GM12864 (cell line): ENCODE measurements around the gene DEPDC1.

Experiments
- DNase-seq: peaks from one replicate; pipeline ENCODE4 v3.0.0-alpha.2; 2011; ENCODE audit warnings: low read depth
- H3K4me3 ChIP-seq: 2 replicates; pipeline ENCODE4 v1.5.1; 2011; ENCODE audit warnings: mild to moderate bottlenecking, low read depth, low read length, control low read depth
- CTCF ChIP-seq: IDR thresholded peaks from 2 replicates; pipeline ENCODE4 v1.5.1; 2011; ENCODE audit warnings: low read depth, mild to moderate bottlenecking, moderate library complexity, low read length, control low read depth, inconsistent platforms; ENCODE audit errors: missing control alignments

Gene DEPDC1

GRCh38 chr1:68496680-68497357 lies at the start of gene DEPDC1:
DEPDC1 (minus strand) TSS chr1:68497082; CDS start chr1:68496999, 83 bp downstream.
- no peak for TF ChIP-seq CTCF
- peak within 1 kb of the TSS; percentile 76 for H3K4me3 ChIP-seq

GRCh38 chr1:68544651-68545050 lies 47.8 kb upstream of the DEPDC1 start:
- DNase-seq = no peak
- no peak for TF ChIP-seq CTCF
- H3K4me3 ChIP-seq = no peak overlapping the region

More at GRCh38 chr1:68496680-68497357, at the start of gene DEPDC1:
- DNase-seq = peak; percentile 46

GRCh38 chr1:68542586-68542985 lies 45.7 kb upstream of the DEPDC1 start:
- no peak for TF ChIP-seq CTCF
- DNase-seq = no peak
- no peak overlapping the region for H3K4me3 ChIP-seq

GRCh38 chr1:68538941-68539340 lies 42.1 kb upstream of the DEPDC1 start:
- DNase-seq = no peak
- TF ChIP-seq CTCF = no peak
- no peak overlapping the region for H3K4me3 ChIP-seq

- DNase-seq = no peak
- H3K4me3 ChIP-seq = no peak overlapping the region
- TF ChIP-seq CTCF = no peak
These were observed 31.4 kb upstream of the DEPDC1 start for GRCh38 chr1:68528243-68528642.

- DNase-seq = no peak
- H3K4me3 ChIP-seq = no peak overlapping the region
- no peak for TF ChIP-seq CTCF
These were observed 28.9 kb upstream of the DEPDC1 start for GRCh38 chr1:68525781-68526180.

- H3K4me3 ChIP-seq = no peak overlapping the region
- DNase-seq = no peak
- no peak for TF ChIP-seq CTCF
These were observed 24.4 kb upstream of the DEPDC1 start for GRCh38 chr1:68521286-68521685.
